ENCODE measurements around the gene SLC25A51. TPM values are rescaled to one million over a fixed set of nuclear protein-coding genes. Genes with fewer than 3 reads are reported as not detected.

The SLC25A51 gene
- polyA plus RNA-seq, 1 donor (not counting 4 experiments of a cell fraction or from before 2014, with no cell fraction given), result 22.2 TPM

GRCh38 chr9:37916471-37917312 is 12.8 kb upstream of the SLC25A51 start:
- no peaks in the 10 kb centered on the region for H3K9me3 ChIP-seq (ENCODE audit: control insufficient read depth, low read depth, low read length)
- no peaks in the 10 kb centered on the region for H3K9me1 ChIP-seq (ENCODE audit: control insufficient read depth, extremely low read depth, insufficient read depth, low read length)
- no peaks in the 10 kb centered on the region for H4K20me1 ChIP-seq (ENCODE audit: control insufficient read depth, extremely low read depth, insufficient read depth, low read length)
- H3K4me2 ChIP-seq (ENCODE audit: control insufficient read depth, extremely low read depth, insufficient read depth, low read depth, low read length), result no peak overlapping the region
- dilution Hi-C loops (cut with MboI; ENCODE audit: extremely low pct_ligation_motif_present, low sequenced_read_pairs), result no loop called here
- FAIRE-seq (no peak), DNase-seq (ENCODE audit: low read depth, low spot score) (no peak)
- H3K4me3 ChIP-seq (ENCODE audit: control insufficient read depth in 2 of 3, extremely low read depth in 1 of 3, insufficient read depth in 2 of 3, low read depth in 1 of 3, low read length in 3 of 3), result no peak overlapping the region
- TF ChIP-seq, protein P1, sequence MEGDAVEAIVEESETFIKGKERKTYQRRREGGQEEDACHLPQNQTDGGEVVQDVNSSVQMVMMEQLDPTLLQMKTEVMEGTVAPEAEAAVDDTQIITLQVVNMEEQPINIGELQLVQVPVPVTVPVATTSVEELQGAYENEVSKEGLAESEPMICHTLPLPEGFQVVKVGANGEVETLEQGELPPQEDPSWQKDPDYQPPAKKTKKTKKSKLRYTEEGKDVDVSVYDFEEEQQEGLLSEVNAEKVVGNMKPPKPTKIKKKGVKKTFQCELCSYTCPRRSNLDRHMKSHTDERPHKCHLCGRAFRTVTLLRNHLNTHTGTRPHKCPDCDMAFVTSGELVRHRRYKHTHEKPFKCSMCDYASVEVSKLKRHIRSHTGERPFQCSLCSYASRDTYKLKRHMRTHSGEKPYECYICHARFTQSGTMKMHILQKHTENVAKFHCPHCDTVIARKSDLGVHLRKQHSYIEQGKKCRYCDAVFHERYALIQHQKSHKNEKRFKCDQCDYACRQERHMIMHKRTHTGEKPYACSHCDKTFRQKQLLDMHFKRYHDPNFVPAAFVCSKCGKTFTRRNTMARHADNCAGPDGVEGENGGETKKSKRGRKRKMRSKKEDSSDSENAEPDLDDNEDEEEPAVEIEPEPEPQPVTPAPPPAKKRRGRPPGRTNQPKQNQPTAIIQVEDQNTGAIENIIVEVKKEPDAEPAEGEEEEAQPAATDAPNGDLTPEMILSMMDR (optimal IDR thresholded peaks at IDR 0.05 in 1 of 3, IDR thresholded peaks at IDR 0.05 in 1 of 3, conservative IDR thresholded peaks at IDR 0.05 in 1 of 3; ENCODE audit: extremely low read depth in 1 of 3, insufficient read depth in 2 of 3, low read length in 3 of 3), result no peak
- TF ChIP-seq EZH2 (IDR thresholded peaks at IDR 0.05; ENCODE audit: low read length), result no peak
- peaks cover 19% of the 10 kb centered on the region for H3K4me1 ChIP-seq (ENCODE audit: control insufficient read depth, extremely low read depth, insufficient read depth, low read length)
- peaks cover 16 to 17% of the 10 kb centered on the region in 2 experiments for H3K36me3 ChIP-seq (ENCODE audit: control insufficient read depth in 2 of 2, extremely low read depth in 1 of 2, insufficient read depth in 2 of 2, low read length in 2 of 2)
- peaks cover 5% of the 10 kb centered on the region for H3K79me2 ChIP-seq (ENCODE audit: control insufficient read depth, insufficient read depth, low read length)
- no peak overlapping the region for H3K9ac ChIP-seq (ENCODE audit: control insufficient read depth, extremely low read depth, insufficient read depth, low read length)
- H3K27me3 ChIP-seq (ENCODE audit: control insufficient read depth, extremely low read depth, insufficient read depth, low read length), result no peaks in the 10 kb centered on the region
- H2AFZ ChIP-seq (ENCODE audit: control insufficient read depth, low read length), result no peak overlapping the region
- no peak overlapping the region for H3K27ac ChIP-seq (ENCODE audit: control insufficient read depth, insufficient read depth, low read length)

GRCh38 chr9:37915911-37916470 is 12.1 kb upstream of the SLC25A51 start:
- no peaks in the 10 kb centered on the region for H3K9me1 ChIP-seq (ENCODE audit: control insufficient read depth, extremely low read depth, insufficient read depth, low read length)
- no peaks in the 10 kb centered on the region for H3K27me3 ChIP-seq (ENCODE audit: control insufficient read depth, extremely low read depth, insufficient read depth, low read length)
- H3K4me3 ChIP-seq (ENCODE audit: control insufficient read depth in 2 of 3, extremely low read depth in 1 of 3, insufficient read depth in 2 of 3, low read depth in 1 of 3, low read length in 3 of 3), result no peak overlapping the region
- H3K9ac ChIP-seq (ENCODE audit: control insufficient read depth, extremely low read depth, insufficient read depth, low read length), result no peak overlapping the region
- H3K9me3 ChIP-seq (ENCODE audit: control insufficient read depth, low read depth, low read length), result no peaks in the 10 kb centered on the region
- no peak for TF ChIP-seq EZH2 (IDR thresholded peaks at IDR 0.05; ENCODE audit: low read length)
- TF ChIP-seq, protein P1 (optimal IDR thresholded peaks at IDR 0.05 in 1 of 3, IDR thresholded peaks at IDR 0.05 in 1 of 3, conservative IDR thresholded peaks at IDR 0.05 in 1 of 3; ENCODE audit: extremely low read depth in 1 of 3, insufficient read depth in 2 of 3, low read length in 3 of 3), result no peak
- no peak overlapping the region for H2AFZ ChIP-seq (ENCODE audit: control insufficient read depth, low read length)
- dilution Hi-C loops (cut with MboI; ENCODE audit: extremely low pct_ligation_motif_present, low sequenced_read_pairs), result no loop called here
- DNase-seq (ENCODE audit: low read depth, low spot score), result no peak
- no peak for FAIRE-seq
- peaks cover 5% of the 10 kb centered on the region for H3K79me2 ChIP-seq (ENCODE audit: control insufficient read depth, insufficient read depth, low read length)
- H3K27ac ChIP-seq (ENCODE audit: control insufficient read depth, insufficient read depth, low read length), result no peak overlapping the region
- H4K20me1 ChIP-seq (ENCODE audit: control insufficient read depth, extremely low read depth, insufficient read depth, low read length), result no peaks in the 10 kb centered on the region
- peaks cover 16 to 17% of the 10 kb centered on the region in 2 experiments for H3K36me3 ChIP-seq (ENCODE audit: control insufficient read depth in 2 of 2, extremely low read depth in 1 of 2, insufficient read depth in 2 of 2, low read length in 2 of 2)
- no peak overlapping the region for H3K4me2 ChIP-seq (ENCODE audit: control insufficient read depth, extremely low read depth, insufficient read depth, low read depth, low read length)
- peaks cover 12% of the 10 kb centered on the region for H3K4me1 ChIP-seq (ENCODE audit: control insufficient read depth, extremely low read depth, insufficient read depth, low read length)

Data from keratinocyte (primary cell).